NCI-H82 (cell line): Measurements from ENCODE around the gene CDH23.
A peak's percentile ranks its signal among the peaks of the same experiment; 100 is the strongest.

Experiments used
- DNase-seq: peaks from one replicate; lab custom pipeline; 2025; lab: John Stamatoyannopoulos, UW

CDH23 gene

GRCh38 chr10:71564194-71564820, 167.6 kb downstream of the CDH23 start:
- no peak for DNase-seq

GRCh38 chr10:71565284-71566000, 168.7 kb downstream of the CDH23 start:
- peak; percentile 85 for DNase-seq

GRCh38 chr10:71567006-71567405, 170.3 kb downstream of the CDH23 start:
- no peak for DNase-seq

GRCh38 chr10:71568896-71569492, 172.3 kb downstream of the CDH23 start:
- DNase-seq, result no peak

- peak; percentile 86 for DNase-seq
Observed at GRCh38 chr10:71569775-71570588, 173.3 kb downstream of the CDH23 start.

GRCh38 chr10:71571460-71572175, 174.9 kb downstream of the CDH23 start:
- DNase-seq, result no peak

DNA sequence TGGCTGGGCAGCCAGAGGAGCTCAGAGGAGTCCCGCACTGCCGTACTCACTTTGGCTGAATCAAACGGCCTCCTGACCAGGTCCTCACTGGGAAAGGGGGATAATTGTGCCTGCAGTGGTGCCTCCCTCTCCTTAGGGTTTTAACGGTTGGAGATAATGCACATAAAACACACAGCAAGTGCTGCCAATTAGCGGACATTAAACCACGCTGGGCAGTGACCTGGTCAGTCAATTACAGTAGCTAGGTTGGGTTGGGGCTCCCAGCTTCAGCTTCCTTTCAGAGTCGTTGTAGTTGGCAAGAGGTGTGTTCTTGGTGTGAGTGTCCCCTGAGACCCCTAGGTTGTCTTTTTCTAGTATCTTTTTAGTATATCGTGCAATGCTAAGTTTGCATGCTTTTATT, 176.2 kb downstream of the CDH23 start:
- DNase-seq, result no peak

DNA sequence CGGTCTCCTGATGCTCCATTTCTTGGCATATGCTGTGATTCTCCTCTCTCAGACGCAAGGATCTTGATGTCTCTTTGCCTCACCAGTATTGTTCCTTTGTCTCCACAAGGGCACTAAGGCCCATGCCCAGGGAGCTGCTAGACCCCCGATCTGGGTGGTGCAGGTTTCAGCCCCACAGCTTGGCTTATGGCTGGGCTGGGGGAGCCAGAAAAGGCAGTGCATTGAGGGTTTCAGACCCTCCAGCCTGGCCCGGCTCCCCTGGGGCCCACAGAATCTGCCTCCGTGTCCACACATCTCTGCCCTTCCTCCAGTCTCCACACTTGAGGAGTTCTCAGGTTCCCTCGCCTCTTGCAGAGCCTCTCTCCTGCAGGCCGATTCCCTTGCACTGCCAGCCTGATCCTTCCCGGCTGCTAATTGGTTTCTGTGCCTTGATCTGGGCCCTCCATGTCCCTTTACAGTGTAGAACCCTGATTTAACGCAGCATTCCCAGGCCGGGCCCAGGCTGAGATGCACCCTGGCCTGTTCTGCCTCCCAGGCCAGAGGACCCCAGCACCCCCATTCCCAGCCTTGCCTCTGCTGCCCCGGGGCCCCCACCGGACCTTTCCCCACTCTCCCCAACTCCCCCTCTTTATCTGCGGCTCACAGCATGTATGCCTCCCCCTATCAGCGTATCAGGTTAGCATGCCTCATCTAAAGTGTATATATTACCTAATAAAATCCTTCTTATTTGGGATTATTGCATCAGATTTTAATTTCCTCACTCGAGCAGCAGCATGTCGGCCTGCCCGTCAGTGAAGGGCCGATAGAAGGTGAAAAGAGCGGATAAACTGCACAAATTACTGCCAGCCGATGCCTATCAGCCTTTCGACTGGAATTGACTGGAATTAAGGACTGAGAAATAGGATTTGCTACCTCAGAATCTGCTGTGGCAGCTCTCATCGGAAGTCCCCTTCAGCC, 177.1 kb downstream of the CDH23 start:
- peak; percentile 72 for DNase-seq

DNA sequence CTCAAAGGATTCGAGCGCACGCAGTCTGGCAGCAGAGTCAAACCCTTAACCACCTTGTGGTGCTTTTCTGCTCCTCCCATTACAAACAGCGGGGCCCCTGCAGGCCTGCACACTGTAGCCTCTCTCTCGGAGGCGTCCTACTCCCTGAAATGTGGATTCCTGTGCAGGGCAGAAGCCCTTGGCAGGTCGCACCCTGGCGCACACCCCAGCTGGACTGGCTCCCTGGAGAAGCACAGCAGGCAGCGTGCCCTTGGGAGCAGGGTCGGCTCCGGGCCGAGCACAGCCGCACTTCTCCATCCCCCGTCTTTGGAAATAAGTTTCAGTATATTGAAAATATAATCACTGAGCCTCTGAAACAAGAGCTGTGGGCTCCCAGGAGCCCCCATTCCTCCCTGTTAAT, 178.7 kb downstream of the CDH23 start:
- DNase-seq, result no peak

DNA sequence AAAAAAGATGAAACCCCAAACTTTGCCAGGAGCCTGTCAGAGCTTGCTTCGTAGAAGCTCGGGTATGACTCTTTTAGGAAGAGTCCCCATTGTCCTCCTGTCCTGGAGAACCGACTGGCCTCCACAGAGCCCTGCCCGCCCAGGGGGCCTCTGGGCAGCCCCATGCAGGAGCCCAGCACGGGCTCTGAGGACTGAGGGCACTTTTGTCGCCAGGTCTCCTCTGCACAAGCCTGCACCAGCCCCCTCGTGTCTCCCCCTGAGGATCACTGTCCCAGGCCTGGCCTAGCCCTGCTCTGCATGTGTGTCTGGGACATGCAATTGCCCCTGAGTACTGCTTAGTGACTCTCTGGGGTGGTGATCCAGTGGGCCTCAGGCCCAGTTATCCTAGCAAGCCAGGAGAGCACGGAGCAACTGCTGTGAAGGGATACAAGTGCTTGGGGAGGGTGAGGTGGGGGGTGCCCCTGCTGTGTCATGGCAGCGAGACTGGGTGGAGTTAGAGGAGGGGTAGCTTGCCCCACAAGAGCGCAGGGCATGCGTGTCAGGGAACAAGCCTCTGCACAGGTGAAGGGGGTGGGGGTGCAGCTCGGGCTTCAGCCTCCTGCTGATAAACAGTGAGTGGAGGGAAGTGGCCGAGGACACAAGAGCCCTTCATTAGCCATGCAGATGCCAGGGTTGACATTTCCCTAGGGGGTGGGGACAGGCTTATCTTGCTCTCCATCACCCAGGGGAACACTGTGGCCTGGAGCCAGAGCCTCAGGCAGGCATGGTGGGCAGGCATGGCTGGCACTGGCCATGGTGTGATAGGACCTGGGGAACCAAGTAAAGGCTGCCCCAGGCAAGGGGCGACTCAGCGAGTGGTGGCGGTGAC, 179.4 kb downstream of the CDH23 start:
- DNase-seq, result peak; percentile 44

- no peak for DNase-seq
Observed at GRCh38 chr10:71576842-71577241, 180.1 kb downstream of the CDH23 start.

DNA sequence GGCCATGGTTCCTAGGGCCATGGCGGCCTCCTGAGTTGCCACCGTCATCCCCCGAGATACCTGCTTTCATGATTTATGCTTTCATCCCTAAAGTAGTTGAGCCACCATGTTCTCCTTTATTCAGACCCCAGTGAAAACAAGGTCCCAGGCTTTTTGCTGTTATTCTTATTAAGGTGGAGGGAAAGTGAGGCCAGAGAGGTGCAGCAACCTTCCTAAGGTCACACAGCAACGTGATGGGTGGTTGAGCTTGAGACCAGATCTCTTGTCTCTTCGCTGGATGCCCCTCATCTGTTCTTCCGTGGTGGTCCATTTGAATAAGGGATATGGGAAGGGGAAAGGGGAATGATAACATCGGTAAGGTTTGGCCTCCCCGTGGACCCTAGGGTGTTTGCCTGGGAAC, 180.6 kb downstream of the CDH23 start:
- no peak for DNase-seq

- no peak for DNase-seq
Observed at GRCh38 chr10:71578069-71578468, 181.3 kb downstream of the CDH23 start.

- no peak for DNase-seq
Observed at GRCh38 chr10:71579668-71580067, 182.9 kb downstream of the CDH23 start.

DNA sequence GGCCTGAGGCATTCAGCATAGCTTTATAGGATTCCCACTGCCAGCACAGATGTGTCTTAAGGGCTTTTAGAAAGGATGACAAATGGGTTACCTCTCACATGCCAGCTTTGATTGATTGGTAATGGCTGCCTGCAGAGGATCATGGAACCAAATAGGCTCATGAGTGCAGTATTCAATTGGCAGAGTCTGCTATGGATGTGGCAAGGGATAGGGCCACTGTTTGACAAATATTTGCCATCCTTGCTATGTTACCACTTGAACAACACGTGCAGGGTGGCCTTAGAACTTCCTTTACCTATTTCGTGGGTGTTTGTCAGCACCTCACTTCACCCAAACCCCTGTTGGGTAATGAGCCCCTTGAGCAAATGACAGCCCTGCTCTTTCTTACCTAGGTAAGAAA, 183.7 kb downstream of the CDH23 start:
- DNase-seq, result peak; percentile 61

GRCh38 chr10:71580926-71581325, 184.2 kb downstream of the CDH23 start:
- no peak for DNase-seq

DNA sequence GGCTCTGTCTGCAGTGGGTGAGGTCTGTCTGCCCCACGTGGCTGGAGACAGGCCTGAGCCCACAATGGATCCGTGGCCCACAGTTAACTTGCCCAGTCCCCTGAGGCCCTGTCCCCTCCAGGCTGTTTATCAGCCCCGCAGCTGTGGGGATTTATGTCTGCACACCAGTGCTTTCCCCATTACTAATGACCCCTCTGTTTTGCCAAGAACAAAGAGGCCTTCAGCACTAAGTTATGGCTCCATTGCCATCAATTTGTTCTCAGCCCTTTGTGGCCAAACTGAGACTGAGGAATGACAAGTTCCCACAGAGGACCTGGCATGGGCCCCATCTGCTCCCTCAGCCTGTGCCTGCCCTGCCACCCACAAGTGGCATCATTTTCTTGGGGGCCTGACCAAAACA, 184.7 kb downstream of the CDH23 start:
- DNase-seq, result no peak

- DNase-seq, result no peak
Observed at GRCh38 chr10:71582019-71582418, 185.3 kb downstream of the CDH23 start.
